Lower leg skin (tissue), 3 donors: ENCODE measurements around the gene PLA2G2D.

ENCODE experiments used
- CTCF ChIP-seq, 3 donors: fragments of 450-650 bp; IDR thresholded peaks; one replicate each; pipeline ENCODE4 v1.5.1; 2016; ENCODE audit warnings: antibody characterized with exemption in 3 of 3, mild to moderate bottlenecking in 3 of 3, moderate library complexity in 2 of 3
- POLR2A ChIP-seq, 2 donors: fragments of 450-650 bp; IDR thresholded peaks; one replicate each; pipeline ENCODE4 v1.6.1; 2016 to 2017; ENCODE audit warnings: antibody characterized with exemption in 2 of 2, mild to moderate bottlenecking in 1 of 2, moderate library complexity in 1 of 2

- no peak for TF ChIP-seq CTCF (IDR thresholded peaks at IDR 0.05)
- no peak for TF ChIP-seq POLR2A (IDR thresholded peaks at IDR 0.05)
Observed at GRCh38 chr1:20076223-20076622, 43.1 kb downstream of the PLA2G2D start.
